Parathyroid adenoma (tissue), 2 donors: ENCODE data around the gene ALK.

Experiments used
- H2AFZ ChIP-seq: fragments of 300-600 bp; sonication (generic); one replicate; pipeline ENCODE4 v1.7.0; 2017; ENCODE audit warnings: antibody characterized with exemption, mild to moderate bottlenecking
- H3K27ac ChIP-seq: fragments of 300-600 bp; sonication (generic); one replicate; pipeline ENCODE4 v1.7.0; 2017
- H3K27me3 ChIP-seq: fragments of 300-600 bp; sonication (generic); one replicate; pipeline ENCODE4 v1.7.0; 2017; ENCODE audit warnings: low read length; ENCODE audit not compliant: control insufficient read depth, insufficient read depth
- H3K36me3 ChIP-seq: fragments of 300-600 bp; sonication (generic); one replicate; pipeline ENCODE4 v1.7.0; 2017; ENCODE audit warnings: low read length; ENCODE audit not compliant: control insufficient read depth, insufficient read depth
- H3K4me1 ChIP-seq: fragments of 300-600 bp; sonication (generic); one replicate; pipeline ENCODE4 v1.7.0; 2017; ENCODE audit warnings: control low read depth
- H3K4me2 ChIP-seq: fragments of 300-600 bp; sonication (generic); one replicate; pipeline ENCODE4 v1.7.0; 2017; ENCODE audit warnings: low read length
- H3K4me3 ChIP-seq: fragments of 300-600 bp; sonication (generic); one replicate; pipeline ENCODE4 v1.7.0; 2017; ENCODE audit warnings: low read depth, low read length
- H3K79me2 ChIP-seq: fragments of 300-600 bp; sonication (generic); one replicate; pipeline ENCODE4 v1.7.0; 2017; ENCODE audit warnings: control low read depth
- H3K9ac ChIP-seq: fragments of 300-600 bp; sonication (generic); one replicate; pipeline ENCODE4 v1.7.0; 2017; ENCODE audit warnings: mild to moderate bottlenecking
- H3K9me3 ChIP-seq: fragments of 300-600 bp; sonication (generic); one replicate; pipeline ENCODE4 v1.7.0; 2017; ENCODE audit warnings: low read length; ENCODE audit not compliant: control insufficient read depth
- TF ChIP-seq, protein P1 (sequence below): fragments of 300-600 bp; sonication (generic); IDR thresholded peaks from one replicate; pipeline ENCODE4 v1.7.0; 2017; ENCODE audit warnings: antibody characterized with exemption, mild to moderate bottlenecking
- donor health status: primary hyperparathyroidism.

Gene ALK

GRCh38 chr2:29370173-29370572, 551.2 kb downstream of the ALK start:
- Histone ChIP-seq H3K79me2 (no peaks in the 10 kb centered on the region), H2AFZ (no peak overlapping the region), H3K4me3 (no peak overlapping the region), H3K9ac (no peak overlapping the region), H3K27me3 (no peaks in the 10 kb centered on the region), H3K27ac (no peak overlapping the region), H3K36me3 (no peaks in the 10 kb centered on the region), H3K4me1 (no peaks in the 10 kb centered on the region), H3K4me2 (no peak overlapping the region), H3K9me3 (no peaks in the 10 kb centered on the region)
- TF ChIP-seq, protein P1, sequence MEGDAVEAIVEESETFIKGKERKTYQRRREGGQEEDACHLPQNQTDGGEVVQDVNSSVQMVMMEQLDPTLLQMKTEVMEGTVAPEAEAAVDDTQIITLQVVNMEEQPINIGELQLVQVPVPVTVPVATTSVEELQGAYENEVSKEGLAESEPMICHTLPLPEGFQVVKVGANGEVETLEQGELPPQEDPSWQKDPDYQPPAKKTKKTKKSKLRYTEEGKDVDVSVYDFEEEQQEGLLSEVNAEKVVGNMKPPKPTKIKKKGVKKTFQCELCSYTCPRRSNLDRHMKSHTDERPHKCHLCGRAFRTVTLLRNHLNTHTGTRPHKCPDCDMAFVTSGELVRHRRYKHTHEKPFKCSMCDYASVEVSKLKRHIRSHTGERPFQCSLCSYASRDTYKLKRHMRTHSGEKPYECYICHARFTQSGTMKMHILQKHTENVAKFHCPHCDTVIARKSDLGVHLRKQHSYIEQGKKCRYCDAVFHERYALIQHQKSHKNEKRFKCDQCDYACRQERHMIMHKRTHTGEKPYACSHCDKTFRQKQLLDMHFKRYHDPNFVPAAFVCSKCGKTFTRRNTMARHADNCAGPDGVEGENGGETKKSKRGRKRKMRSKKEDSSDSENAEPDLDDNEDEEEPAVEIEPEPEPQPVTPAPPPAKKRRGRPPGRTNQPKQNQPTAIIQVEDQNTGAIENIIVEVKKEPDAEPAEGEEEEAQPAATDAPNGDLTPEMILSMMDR = no peak

DNA sequence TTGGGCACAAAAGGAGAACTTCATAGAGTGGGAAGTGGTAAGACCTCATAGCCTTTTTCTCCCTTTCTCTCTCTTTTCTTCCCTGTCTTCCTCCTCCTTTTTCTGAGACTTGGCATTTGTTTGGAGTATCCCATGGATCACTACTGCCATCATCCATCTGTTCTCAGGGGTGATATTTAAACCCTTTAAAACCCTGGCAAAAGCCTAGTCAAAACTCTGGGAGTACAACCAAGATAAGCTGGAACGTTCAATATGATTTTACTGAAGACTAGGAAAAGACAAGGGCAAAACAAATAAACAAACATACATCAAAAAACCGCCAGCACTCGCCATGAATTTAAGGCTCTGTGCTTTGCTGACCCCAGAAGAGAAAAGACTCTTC, 552.7 kb downstream of the ALK start:
- H3K9me3 ChIP-seq = no peaks in the 10 kb centered on the region
- H2AFZ ChIP-seq = no peak overlapping the region
- no peak overlapping the region for H3K27ac ChIP-seq
- TF ChIP-seq, protein P1 = no peak
- no peaks in the 10 kb centered on the region for H3K36me3 ChIP-seq
- no peaks in the 10 kb centered on the region for H3K27me3 ChIP-seq
- H3K4me1 ChIP-seq = no peaks in the 10 kb centered on the region
- H3K79me2 ChIP-seq = no peaks in the 10 kb centered on the region
- H3K4me3 ChIP-seq = no peak overlapping the region
- H3K4me2 ChIP-seq = no peak overlapping the region
- no peak overlapping the region for H3K9ac ChIP-seq

GRCh38 chr2:29367986-29368658, 553.3 kb downstream of the ALK start:
- Histone ChIP-seq H3K4me2 (no peak overlapping the region), H3K9ac (no peak overlapping the region), H3K4me1 (no peaks in the 10 kb centered on the region), H3K79me2 (no peaks in the 10 kb centered on the region), H3K4me3 (no peak overlapping the region), H3K27ac (no peak overlapping the region), H3K9me3 (no peaks in the 10 kb centered on the region), H2AFZ (no peak overlapping the region), H3K36me3 (no peaks in the 10 kb centered on the region), H3K27me3 (no peaks in the 10 kb centered on the region)
- TF ChIP-seq, protein P1 = no peak

DNA sequence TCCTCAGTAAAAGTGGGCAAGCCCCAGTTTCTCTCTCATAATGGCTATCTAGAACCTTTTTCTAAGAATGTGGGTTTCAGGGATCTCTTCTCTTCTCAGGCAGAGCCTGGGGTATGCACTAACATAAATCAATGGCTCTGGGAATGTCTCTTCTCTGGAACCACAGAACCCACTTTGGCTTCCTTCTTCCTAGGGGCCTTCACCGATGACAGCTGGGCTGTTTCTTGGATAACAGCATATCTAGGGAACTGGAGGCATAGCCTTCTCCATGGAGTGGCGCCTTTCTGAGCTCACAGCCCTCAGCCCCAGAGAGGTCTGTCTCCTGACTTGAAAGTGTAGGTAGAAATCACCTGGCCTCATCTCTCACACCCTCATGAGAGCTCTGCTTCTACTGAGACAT, 558.3 kb downstream of the ALK start:
- no peak overlapping the region for H3K27ac ChIP-seq
- no peaks in the 10 kb centered on the region for H3K36me3 ChIP-seq
- TF ChIP-seq, protein P1 = no peak
- H3K4me3 ChIP-seq = no peak overlapping the region
- no peaks in the 10 kb centered on the region for H3K27me3 ChIP-seq
- no peaks in the 10 kb centered on the region for H3K79me2 ChIP-seq
- no peaks in the 10 kb centered on the region for H3K4me1 ChIP-seq
- H3K9me3 ChIP-seq = no peaks in the 10 kb centered on the region
- H2AFZ ChIP-seq = no peak overlapping the region
- no peak overlapping the region for H3K4me2 ChIP-seq
- H3K9ac ChIP-seq = no peak overlapping the region

DNA sequence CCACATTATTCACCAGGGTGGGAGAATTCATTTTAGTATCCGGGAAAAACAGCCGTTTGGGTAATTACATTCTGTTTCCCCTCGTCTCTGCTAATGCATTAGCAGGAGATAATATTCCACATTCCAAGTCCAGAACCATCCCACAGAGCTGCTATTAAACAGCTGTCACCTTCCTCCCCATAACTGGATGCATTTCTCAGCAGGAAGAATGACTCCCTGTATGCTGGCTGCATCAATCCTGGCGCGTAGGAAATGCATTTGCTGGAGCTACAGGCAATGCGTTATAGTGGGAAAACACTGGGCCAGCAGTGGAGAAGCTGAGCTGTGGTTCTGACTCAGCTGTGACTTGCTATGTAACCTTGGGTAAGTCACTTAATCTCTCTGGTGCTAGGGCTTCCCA, 560.2 kb downstream of the ALK start:
- Histone ChIP-seq H3K79me2 (no peaks in the 10 kb centered on the region), H3K4me2 (no peak overlapping the region), H3K4me3 (no peak overlapping the region), H3K27me3 (no peaks in the 10 kb centered on the region), H3K27ac (no peak overlapping the region), H3K9me3 (no peaks in the 10 kb centered on the region), H3K4me1 (no peaks in the 10 kb centered on the region), H2AFZ (no peak overlapping the region), H3K9ac (no peak overlapping the region), H3K36me3 (no peaks in the 10 kb centered on the region)
- TF ChIP-seq, protein P1 = no peak
